GM12801 (cell line): ENCODE measurements around the gene RAB40A.

Experiments used
- TF ChIP-seq, protein P1 (sequence below): IDR thresholded peaks from one replicate; pipeline ENCODE4 v1.5.1; 2011; ENCODE audit warnings: control low read depth; ENCODE audit not compliant: insufficient read length; ENCODE audit errors: extremely low read depth

RAB40A gene

DNA sequence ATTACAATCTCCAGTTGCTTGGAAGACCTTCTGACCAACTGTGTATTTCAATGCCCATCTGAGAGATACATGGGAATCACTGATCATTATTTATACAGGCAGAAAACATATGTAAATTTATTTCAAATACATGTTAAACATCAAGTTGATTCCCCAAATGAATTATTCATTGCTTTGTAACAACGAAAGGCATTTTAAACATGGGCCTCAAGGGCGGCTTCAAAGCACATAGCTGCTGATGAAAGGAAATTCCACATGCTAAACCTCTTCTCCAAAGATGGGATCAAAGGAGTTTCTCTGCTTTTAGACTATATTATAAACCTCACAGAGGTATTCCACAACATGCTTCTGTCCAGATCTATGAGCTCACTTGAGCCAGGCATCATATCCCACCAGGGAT is 4.3 kb upstream of the RAB40A start:
- TF ChIP-seq, protein P1, sequence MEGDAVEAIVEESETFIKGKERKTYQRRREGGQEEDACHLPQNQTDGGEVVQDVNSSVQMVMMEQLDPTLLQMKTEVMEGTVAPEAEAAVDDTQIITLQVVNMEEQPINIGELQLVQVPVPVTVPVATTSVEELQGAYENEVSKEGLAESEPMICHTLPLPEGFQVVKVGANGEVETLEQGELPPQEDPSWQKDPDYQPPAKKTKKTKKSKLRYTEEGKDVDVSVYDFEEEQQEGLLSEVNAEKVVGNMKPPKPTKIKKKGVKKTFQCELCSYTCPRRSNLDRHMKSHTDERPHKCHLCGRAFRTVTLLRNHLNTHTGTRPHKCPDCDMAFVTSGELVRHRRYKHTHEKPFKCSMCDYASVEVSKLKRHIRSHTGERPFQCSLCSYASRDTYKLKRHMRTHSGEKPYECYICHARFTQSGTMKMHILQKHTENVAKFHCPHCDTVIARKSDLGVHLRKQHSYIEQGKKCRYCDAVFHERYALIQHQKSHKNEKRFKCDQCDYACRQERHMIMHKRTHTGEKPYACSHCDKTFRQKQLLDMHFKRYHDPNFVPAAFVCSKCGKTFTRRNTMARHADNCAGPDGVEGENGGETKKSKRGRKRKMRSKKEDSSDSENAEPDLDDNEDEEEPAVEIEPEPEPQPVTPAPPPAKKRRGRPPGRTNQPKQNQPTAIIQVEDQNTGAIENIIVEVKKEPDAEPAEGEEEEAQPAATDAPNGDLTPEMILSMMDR = no peak

- TF ChIP-seq, protein P1 = no peak
These were observed 1.1 kb upstream of the RAB40A start for GRCh38 chrX:103520386-103520785.

- TF ChIP-seq, protein P1 = no peak
These were observed 718 bp downstream of the RAB40A start for GRCh38 chrX:103518571-103518970.

GRCh38 chrX:103517246-103517645 is 2.0 kb downstream of the RAB40A start:
- TF ChIP-seq, protein P1 = no peak

GRCh38 chrX:103513476-103514108 is 5.7 kb downstream of the RAB40A start:
- TF ChIP-seq, protein P1 = no peak

GRCh38 chrX:103513067-103513466 is 6.2 kb downstream of the RAB40A start:
- TF ChIP-seq, protein P1 = no peak

DNA sequence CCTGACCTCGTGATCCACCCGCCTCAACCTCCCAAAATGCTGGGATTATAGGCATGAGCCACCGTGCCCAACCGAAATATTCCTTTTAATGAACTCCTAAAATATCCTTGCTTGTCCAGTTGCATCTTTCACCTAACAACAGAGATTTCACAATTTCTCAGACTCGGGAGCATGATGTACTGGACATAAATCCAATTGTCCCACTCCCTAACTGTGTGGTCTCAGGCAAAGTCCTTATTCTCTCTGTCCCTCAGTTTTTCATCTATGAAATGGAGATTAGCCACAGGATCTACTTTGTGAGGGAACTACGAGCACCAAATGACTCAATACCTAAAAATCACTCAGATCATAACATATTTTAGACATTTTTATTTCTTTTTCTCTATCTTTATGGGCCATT is 9.3 kb downstream of the RAB40A start:
- TF ChIP-seq, protein P1 = no peak

GRCh38 chrX:103503853-103504207 is 15.5 kb downstream of the RAB40A start:
- TF ChIP-seq, protein P1 = no peak
